Mesothelial cell of epicardium (in vitro differentiated cells): ENCODE data around the gene LRRK2. TPM values are rescaled to one million over a fixed set of nuclear protein-coding genes. Genes with fewer than 3 reads are reported as not detected.

Source experiments
- DNase-seq, 2 experiments: peaks; one replicate each; pipeline ENCODE4 v3.0.0; 2021; ENCODE audit warnings: low spot score in 2 of 2; ENCODE audit not compliant: unreplicated experiment in 2 of 2
- H3K27ac Mint-ChIP-seq: 2 replicates; pipeline ENCODE4 v1.8.0; 2021; ENCODE audit warnings: mixed read lengths
- H3K27me3 Mint-ChIP-seq: 2 replicates; pipeline ENCODE4 v1.8.0; 2021; ENCODE audit warnings: low read depth, mixed read lengths
- H3K36me3 Mint-ChIP-seq: 2 replicates; pipeline ENCODE4 v1.8.0; 2021; ENCODE audit warnings: mixed read lengths
- H3K4me1 Mint-ChIP-seq: 2 replicates; pipeline ENCODE4 v1.8.0; 2021; ENCODE audit warnings: mixed read lengths
- H3K4me3 Mint-ChIP-seq: 2 replicates; pipeline ENCODE4 v1.8.0; 2021; ENCODE audit warnings: mild to moderate bottlenecking, moderate library complexity, mixed read lengths
- H3K9me3 Mint-ChIP-seq: 2 replicates; pipeline ENCODE4 v1.8.0; 2021; ENCODE audit warnings: mixed read lengths
- CTCF ChIP-seq: fragments of 200-600 bp; sonication (generic); IDR thresholded peaks from one replicate; pipeline ENCODE4 v1.5.0; 2021; ENCODE audit warnings: antibody characterized with exemption; ENCODE audit not compliant: unreplicated experiment
- total RNA-seq: library from RNA; stranded (reverse); gene quantifications from 3 replicates; pipeline ENCODE4 v1.2.1, GENCODE V29; 2021

The LRRK2 gene
- total RNA-seq, 1 donor from 2014 or later, result 1.6 TPM

DNA sequence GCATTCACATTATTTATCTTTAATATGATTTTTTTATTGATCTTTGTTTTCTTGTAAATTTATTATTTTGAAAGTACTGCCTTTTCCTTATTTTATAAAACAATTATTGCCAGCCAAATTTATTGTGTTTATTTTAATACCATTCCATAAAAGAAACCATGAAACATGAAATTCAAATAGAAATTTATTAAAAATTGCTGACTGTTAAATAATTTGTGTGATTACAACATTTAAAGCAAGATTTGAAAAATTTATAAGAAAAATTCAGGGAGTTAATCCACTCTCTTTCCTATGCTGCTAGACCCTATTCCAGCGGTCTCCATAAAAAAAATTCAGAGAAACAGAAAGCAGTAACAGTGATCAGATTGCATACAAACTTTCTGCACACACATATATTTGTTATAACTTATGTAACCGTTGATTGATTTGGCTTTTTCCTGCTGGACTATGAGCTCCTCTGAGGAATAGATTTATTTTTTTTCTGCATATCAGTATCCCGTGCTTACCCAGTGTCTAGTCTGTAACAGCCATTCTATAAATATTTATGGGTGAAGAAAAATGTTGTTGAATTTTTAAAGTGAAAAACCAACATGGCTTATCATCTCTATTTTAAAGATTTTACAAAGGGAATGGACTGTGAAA lies 68.1 kb downstream of the LRRK2 start:
- TF ChIP-seq CTCF, result no peak
- Mint-ChIP-seq H3K9me3 (peaks cover 12% of the 10 kb centered on the region), H3K27ac (no peak overlapping the region), H3K4me1 (no peaks in the 10 kb centered on the region), H3K36me3 (no peaks in the 10 kb centered on the region), H3K27me3 (no peaks in the 10 kb centered on the region), H3K4me3 (no peak overlapping the region)
- DNase-seq, result no peak

- no peaks in the 10 kb centered on the region for H3K4me1 Mint-ChIP-seq
- H3K9me3 Mint-ChIP-seq, result no peaks in the 10 kb centered on the region
- TF ChIP-seq CTCF, result no peak
- no peaks in the 10 kb centered on the region for H3K36me3 Mint-ChIP-seq
- DNase-seq, result no peak
- H3K27me3 Mint-ChIP-seq, result no peaks in the 10 kb centered on the region
- H3K4me3 Mint-ChIP-seq, result no peak overlapping the region
- H3K27ac Mint-ChIP-seq, result no peak overlapping the region
Observed at GRCh38 chr12:40298341-40298740, 73.5 kb downstream of the LRRK2 start.

DNA sequence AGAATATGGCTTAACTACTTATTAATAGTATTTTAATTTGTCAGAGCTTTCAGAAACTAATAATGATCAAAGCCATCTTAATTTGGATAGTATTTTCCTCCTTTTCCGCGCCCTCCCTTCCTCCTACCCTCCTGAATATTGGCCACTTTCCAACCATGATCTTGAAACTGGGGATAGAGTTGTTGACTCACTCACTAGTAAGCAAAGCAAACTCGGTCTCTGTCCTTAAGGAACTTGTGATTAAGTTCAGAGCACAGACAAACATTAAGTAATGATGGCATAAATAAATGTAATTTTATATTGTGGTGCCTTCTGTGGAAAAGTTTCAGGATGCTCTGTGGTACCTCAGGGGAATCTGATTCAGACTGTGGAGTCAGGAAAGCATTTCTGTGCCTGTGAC lies 75.7 kb downstream of the LRRK2 start:
- TF ChIP-seq CTCF, result no peak
- DNase-seq, result no peak
- Mint-ChIP-seq H3K36me3 (no peaks in the 10 kb centered on the region), H3K4me1 (no peaks in the 10 kb centered on the region), H3K4me3 (no peak overlapping the region), H3K27me3 (no peaks in the 10 kb centered on the region), H3K9me3 (no peaks in the 10 kb centered on the region), H3K27ac (no peak overlapping the region)

- H3K27ac Mint-ChIP-seq, result no peak overlapping the region
- H3K4me1 Mint-ChIP-seq, result peaks cover 7% of the 10 kb centered on the region
- H3K4me3 Mint-ChIP-seq, result no peak overlapping the region
- no peaks in the 10 kb centered on the region for H3K9me3 Mint-ChIP-seq
- DNase-seq, result no peak
- H3K27me3 Mint-ChIP-seq, result no peaks in the 10 kb centered on the region
- no peaks in the 10 kb centered on the region for H3K36me3 Mint-ChIP-seq
- TF ChIP-seq CTCF, result no peak
Observed at GRCh38 chr12:40309001-40309400, 84.2 kb downstream of the LRRK2 start.

GRCh38 chr12:40310211-40310610 lies 85.4 kb downstream of the LRRK2 start:
- Mint-ChIP-seq H3K4me3 (no peak overlapping the region), H3K27ac (no peak overlapping the region), H3K27me3 (no peaks in the 10 kb centered on the region), H3K9me3 (no peaks in the 10 kb centered on the region), H3K36me3 (no peaks in the 10 kb centered on the region), H3K4me1 (peaks cover 7% of the 10 kb centered on the region)
- DNase-seq, result no peak
- TF ChIP-seq CTCF, result no peak

- no peak overlapping the region for H3K27ac Mint-ChIP-seq
- H3K27me3 Mint-ChIP-seq, result no peaks in the 10 kb centered on the region
- H3K4me3 Mint-ChIP-seq, result no peak overlapping the region
- H3K9me3 Mint-ChIP-seq, result no peaks in the 10 kb centered on the region
- no peak for TF ChIP-seq CTCF
- DNase-seq, result no peak
- H3K4me1 Mint-ChIP-seq, result peaks cover 7% of the 10 kb centered on the region
- no peaks in the 10 kb centered on the region for H3K36me3 Mint-ChIP-seq
Observed at GRCh38 chr12:40312196-40312595, 87.4 kb downstream of the LRRK2 start.
